Endothelial cell (in vitro differentiated cells): ENCODE results near the gene MYLK3. TPM values are rescaled to one million over a fixed set of nuclear protein-coding genes. Genes with fewer than 3 reads are reported as not detected.

ENCODE experiments used
- DNase-seq: peaks from one replicate; pipeline ENCODE4 v3.0.0; 2021; ENCODE audit warnings: low spot score
- H3K27ac Mint-ChIP-seq: one replicate; pipeline ENCODE4 v1.8.0; 2021; ENCODE audit warnings: mixed read lengths, inconsistent platforms; ENCODE audit not compliant: unreplicated experiment
- H3K27me3 Mint-ChIP-seq: one replicate; pipeline ENCODE4 v1.8.0; 2021; ENCODE audit warnings: mild to moderate bottlenecking, moderate library complexity, mixed read lengths, inconsistent platforms; ENCODE audit not compliant: unreplicated experiment
- H3K36me3 Mint-ChIP-seq: one replicate; pipeline ENCODE4 v1.8.0; 2021; ENCODE audit warnings: mild to moderate bottlenecking, low read depth, mixed read lengths, inconsistent platforms; ENCODE audit not compliant: unreplicated experiment
- H3K4me1 Mint-ChIP-seq: one replicate; pipeline ENCODE4 v1.8.0; 2021; ENCODE audit warnings: mild to moderate bottlenecking, mixed read lengths, inconsistent platforms; ENCODE audit not compliant: unreplicated experiment
- H3K4me3 Mint-ChIP-seq: one replicate; pipeline ENCODE4 v1.8.0; 2021; ENCODE audit warnings: mild to moderate bottlenecking, mixed read lengths, inconsistent platforms; ENCODE audit not compliant: unreplicated experiment
- H3K9me3 Mint-ChIP-seq: one replicate; pipeline ENCODE4 v1.8.0; 2021; ENCODE audit warnings: mixed read lengths, inconsistent platforms; ENCODE audit not compliant: unreplicated experiment
- total RNA-seq: library from RNA; stranded (reverse); fragmentation: NEBNext Ultra II Directional; extraction: Animal tissue kit (Norgen Biotek cat#: 25700); gene quantifications from one replicate; pipeline ENCODE4 v1.2.1, GENCODE V29; 2021; ENCODE audit not compliant: unreplicated experiment
- TF ChIP-seq, protein P1 (sequence below): fragments of 200-600 bp; sonication (generic); IDR thresholded peaks from one replicate; pipeline ENCODE4 v1.5.0; 2021; ENCODE audit warnings: antibody characterized with exemption; ENCODE audit not compliant: unreplicated experiment

The MYLK3 gene
- total RNA-seq, 1 donor from 2014 or later, result 0.95 TPM

DNA sequence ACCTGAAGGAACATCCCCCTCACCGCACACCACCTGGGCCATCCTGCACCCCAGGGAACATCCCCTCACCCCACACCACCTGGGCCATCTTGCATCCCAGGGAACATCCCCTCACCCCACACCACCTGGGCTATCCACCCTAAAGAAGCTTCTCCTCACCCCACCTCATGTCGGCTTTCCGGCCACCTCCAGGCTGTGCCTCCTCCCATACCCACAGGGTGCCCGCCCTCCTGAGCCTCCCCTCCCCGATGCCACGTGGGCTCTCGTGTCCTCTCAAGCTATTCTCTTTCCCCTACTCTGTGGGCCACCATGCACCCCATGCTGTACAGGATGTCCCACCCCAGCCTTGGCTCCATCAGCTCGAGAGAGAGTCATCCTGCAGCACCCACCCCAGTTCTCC lies 18.0 kb downstream of the MYLK3 start:
- Mint-ChIP-seq H3K36me3 (no peaks in the 10 kb centered on the region), H3K27ac (no peak overlapping the region), H3K4me1 (no peaks in the 10 kb centered on the region), H3K4me3 (no peak overlapping the region), H3K9me3 (no peaks in the 10 kb centered on the region), H3K27me3 (peaks cover 5% of the 10 kb centered on the region)
- no peak for DNase-seq
- TF ChIP-seq, protein P1, sequence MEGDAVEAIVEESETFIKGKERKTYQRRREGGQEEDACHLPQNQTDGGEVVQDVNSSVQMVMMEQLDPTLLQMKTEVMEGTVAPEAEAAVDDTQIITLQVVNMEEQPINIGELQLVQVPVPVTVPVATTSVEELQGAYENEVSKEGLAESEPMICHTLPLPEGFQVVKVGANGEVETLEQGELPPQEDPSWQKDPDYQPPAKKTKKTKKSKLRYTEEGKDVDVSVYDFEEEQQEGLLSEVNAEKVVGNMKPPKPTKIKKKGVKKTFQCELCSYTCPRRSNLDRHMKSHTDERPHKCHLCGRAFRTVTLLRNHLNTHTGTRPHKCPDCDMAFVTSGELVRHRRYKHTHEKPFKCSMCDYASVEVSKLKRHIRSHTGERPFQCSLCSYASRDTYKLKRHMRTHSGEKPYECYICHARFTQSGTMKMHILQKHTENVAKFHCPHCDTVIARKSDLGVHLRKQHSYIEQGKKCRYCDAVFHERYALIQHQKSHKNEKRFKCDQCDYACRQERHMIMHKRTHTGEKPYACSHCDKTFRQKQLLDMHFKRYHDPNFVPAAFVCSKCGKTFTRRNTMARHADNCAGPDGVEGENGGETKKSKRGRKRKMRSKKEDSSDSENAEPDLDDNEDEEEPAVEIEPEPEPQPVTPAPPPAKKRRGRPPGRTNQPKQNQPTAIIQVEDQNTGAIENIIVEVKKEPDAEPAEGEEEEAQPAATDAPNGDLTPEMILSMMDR, result no peak

DNA sequence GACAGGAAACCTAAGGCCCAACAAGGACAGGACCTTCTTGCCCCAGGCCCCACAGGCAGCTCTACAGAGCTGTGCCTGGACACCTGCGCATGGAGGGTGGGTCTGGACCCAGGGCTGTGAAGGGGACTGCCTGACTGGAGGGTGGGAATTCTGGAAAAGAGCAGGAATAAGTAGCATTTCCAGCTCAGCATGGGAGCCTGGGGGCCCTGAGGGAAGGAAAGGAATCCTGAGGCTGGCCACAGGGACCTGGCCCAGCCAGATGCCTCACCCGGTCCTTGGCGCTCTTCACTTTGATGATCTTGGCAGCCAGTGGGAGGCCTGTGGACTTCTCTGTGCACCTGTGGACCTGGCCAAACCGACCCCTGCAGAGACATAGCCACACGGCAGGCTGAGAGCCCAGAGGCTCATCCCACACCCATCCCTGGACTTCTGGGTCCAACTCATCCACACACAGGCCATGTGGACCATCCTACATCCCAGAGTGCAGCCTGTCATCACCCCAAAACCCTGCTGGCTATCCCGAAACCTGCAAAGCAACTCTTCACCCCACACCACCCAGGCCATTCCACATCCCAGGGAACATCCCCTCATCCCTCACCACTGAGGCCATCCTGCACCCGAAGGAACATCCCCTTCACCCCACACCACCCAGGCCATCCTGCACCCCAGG lies 18.7 kb downstream of the MYLK3 start:
- H3K27me3 Mint-ChIP-seq, result peaks cover 5% of the 10 kb centered on the region
- TF ChIP-seq, protein P1, result no peak
- H3K27ac Mint-ChIP-seq, result no peak overlapping the region
- no peaks in the 10 kb centered on the region for H3K9me3 Mint-ChIP-seq
- no peak overlapping the region for H3K4me3 Mint-ChIP-seq
- no peak for DNase-seq
- no peaks in the 10 kb centered on the region for H3K36me3 Mint-ChIP-seq
- H3K4me1 Mint-ChIP-seq, result no peaks in the 10 kb centered on the region

DNA sequence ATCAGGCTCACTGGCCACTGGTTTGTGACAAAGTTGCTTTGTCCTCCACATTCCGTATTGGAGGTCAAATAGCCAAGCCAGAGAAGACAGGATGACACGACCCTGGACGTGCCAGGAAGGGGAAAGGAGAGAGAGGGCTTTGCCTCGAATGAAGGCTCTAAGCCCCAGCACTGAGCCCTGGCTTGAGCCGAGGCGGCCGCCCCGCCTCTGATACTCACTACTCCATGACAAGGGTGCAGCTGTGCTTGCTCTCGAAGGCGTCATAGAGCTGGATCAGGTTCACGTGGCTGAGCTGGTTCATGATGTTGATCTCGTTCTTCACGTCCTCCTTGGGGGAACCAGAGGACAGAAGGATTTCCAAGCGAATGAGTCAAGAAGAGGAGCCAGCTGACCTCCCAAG lies 19.3 kb downstream of the MYLK3 start:
- no peaks in the 10 kb centered on the region for H3K36me3 Mint-ChIP-seq
- H3K27me3 Mint-ChIP-seq, result peaks cover 5% of the 10 kb centered on the region
- H3K4me3 Mint-ChIP-seq, result no peak overlapping the region

DNA sequence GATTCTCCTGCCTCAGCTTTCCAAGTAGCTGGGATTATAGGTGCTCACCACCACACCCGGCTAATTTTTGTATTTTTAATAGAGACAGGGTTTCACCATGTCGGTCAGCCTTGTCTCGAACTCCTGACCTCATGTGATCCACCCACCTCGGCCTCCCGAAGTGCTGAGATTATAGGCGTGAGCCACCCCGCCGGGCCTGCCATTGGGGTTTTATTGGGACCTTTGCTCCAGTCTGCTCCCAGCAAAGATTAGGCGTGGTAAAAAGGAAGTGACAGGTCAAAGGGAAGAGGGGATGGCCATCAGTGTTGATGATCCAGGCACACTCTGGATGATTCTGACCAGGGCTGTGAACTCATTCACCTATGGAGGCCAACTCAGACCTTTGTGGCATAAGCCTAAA lies 20.5 kb downstream of the MYLK3 start:
- Mint-ChIP-seq H3K27ac (no peak overlapping the region), H3K27me3 (peaks cover 7% of the 10 kb centered on the region), H3K4me1 (no peaks in the 10 kb centered on the region), H3K9me3 (no peaks in the 10 kb centered on the region), H3K36me3 (no peaks in the 10 kb centered on the region), H3K4me3 (no peak overlapping the region)
- TF ChIP-seq, protein P1, result no peak
- no peak for DNase-seq

More for the DNA sequence above, 19.3 kb downstream of the MYLK3 start:
- H3K9me3 Mint-ChIP-seq, result no peaks in the 10 kb centered on the region
- TF ChIP-seq, protein P1, result no peak
- no peak overlapping the region for H3K27ac Mint-ChIP-seq
- no peak for DNase-seq
- H3K4me1 Mint-ChIP-seq, result no peaks in the 10 kb centered on the region

DNA sequence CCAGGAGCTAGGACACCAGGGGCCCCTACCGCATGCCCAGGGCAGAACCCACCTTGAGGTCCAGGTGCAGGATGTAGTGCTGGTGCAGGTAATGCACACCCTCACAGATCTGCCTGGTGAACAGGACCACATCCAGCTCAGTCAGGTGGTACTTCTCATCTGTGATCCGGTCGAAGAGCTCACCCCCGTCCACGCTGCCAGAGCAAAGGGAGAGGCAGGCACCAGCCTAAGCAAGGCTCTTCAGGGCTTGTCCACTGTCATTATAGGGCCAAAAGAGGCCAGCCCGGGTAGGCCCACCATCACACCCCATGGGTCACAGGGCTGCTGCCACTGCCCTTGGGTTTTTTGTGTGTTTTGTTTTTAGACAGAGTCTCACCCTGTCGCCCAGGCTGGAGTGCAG lies 21.0 kb downstream of the MYLK3 start:
- TF ChIP-seq, protein P1, result no peak
- Mint-ChIP-seq H3K36me3 (no peaks in the 10 kb centered on the region), H3K9me3 (no peaks in the 10 kb centered on the region)

More for the DNA sequence above, 21.0 kb downstream of the MYLK3 start:
- Mint-ChIP-seq H3K4me3 (no peak overlapping the region), H3K27me3 (peaks cover 7% of the 10 kb centered on the region), H3K4me1 (no peaks in the 10 kb centered on the region), H3K27ac (no peak overlapping the region)
- DNase-seq, result no peak
